HCT116 (cell line): ENCODE data around the gene IRF8.

Source experiments
- ATF3 ChIP-seq: IDR thresholded peaks from 2 replicates; pipeline ENCODE4 v1.6.1; 2012
- CTCF ChIP-seq, 3 experiments: fragments of 200-600 bp in 1 of 3; sonication (generic) in 1 of 3; IDR thresholded peaks in 2 of 3; conservative IDR thresholded peaks in 1 of 3; 2 replicates each; pipeline ENCODE4 v1.5.1; 2012 to 2017; ENCODE audit warnings: low read depth in 2 of 3, low read length in 2 of 3, antibody characterized with exemption in 1 of 3, borderline replicate concordance in 1 of 3, control low read depth in 1 of 3, mild to moderate bottlenecking in 1 of 3, mixed read lengths in 1 of 3, mixed run types in 1 of 3, moderate library complexity in 1 of 3; ENCODE audit not compliant: insufficient read depth in 1 of 3
- REST ChIP-seq: IDR thresholded peaks from 2 replicates; pipeline ENCODE4 v1.6.1; 2012; ENCODE audit warnings: low read depth

- TF ChIP-seq CTCF (IDR thresholded peaks at IDR 0.05 in 2 of 3, conservative IDR thresholded peaks at IDR 0.05 in 1 of 3; ENCODE audit: borderline replicate concordance in 1 of 3, insufficient read depth in 1 of 3, low read depth in 2 of 3, low read length in 2 of 3): no peak
- TF ChIP-seq ATF3: no peak
- no peak for TF ChIP-seq REST
These were observed 17.5 kb upstream of the IRF8 start for GRCh38 chr16:85881436-85881835.
